ENCODE results near the gene TMEM121. TPM values are rescaled to one million over a fixed set of nuclear protein-coding genes. Genes with fewer than 3 reads are reported as not detected.

The TMEM121 gene
- polyA plus RNA-seq, 6 donors from 2014 or later = 1.4 to 3.3 (median 1.9) TPM

DNA sequence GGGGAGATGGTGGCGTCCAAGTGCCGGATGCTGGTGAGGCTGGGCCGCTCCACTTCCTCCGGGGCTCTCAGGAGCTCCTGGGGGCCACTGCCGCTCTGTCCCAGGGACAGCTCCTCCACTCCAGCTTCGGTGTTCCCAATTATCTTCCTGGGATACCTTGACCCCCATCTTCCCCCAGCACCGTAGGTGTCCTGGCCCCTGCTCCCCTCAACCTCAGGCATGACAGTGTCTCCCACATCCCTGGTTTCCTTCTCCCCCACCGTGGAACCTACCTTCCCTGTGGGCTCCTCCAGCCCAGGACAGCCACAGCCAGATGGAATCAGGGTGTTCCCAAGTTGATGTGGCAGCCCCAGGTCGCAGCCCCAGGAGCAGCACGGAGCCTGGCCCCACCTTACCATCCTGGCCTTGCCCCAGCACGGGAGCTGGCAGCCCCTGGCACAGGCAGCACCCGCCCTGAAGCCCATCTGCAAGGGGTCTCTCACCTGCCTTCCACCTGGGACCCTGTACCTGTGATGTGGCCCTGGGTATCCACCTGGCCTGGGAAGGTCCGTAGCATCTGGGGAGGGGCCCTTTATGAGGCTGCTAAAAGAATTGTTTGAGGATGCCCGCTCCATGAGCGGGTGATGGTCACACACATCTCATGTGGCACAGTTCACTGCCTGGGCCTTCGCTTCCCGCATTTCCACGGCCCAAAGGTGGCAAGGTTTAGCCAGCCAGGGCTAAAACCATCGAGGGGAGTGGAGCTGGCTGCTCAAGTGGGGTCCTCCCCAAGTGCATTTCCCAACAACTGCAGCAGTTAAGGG is 4.1 kb downstream of the TMEM121 start:
- ATAC-seq (ENCODE audit: low read depth in 2 of 2) (no peak), DNase-seq (no peak)
- H3K4me1 Mint-ChIP-seq = peaks cover 39 to 60% (median 49%) of the 10 kb centered on the region in 3 donors
- H3K36me3 Mint-ChIP-seq = no peaks in the 10 kb centered on the region
- peak overlapping the region; percentile 56 to 88 (median 68) for H3K4me3 Mint-ChIP-seq
- H3K27me3 Mint-ChIP-seq = peaks cover 0 to 14% (median 8%) of the 10 kb centered on the region in 3 donors
- no peaks in the 10 kb centered on the region for H3K9me3 Mint-ChIP-seq
- H3K27ac Mint-ChIP-seq = peak overlapping the region in 5 of 6 donors; percentile 32 to 89 (median 64)

DNA sequence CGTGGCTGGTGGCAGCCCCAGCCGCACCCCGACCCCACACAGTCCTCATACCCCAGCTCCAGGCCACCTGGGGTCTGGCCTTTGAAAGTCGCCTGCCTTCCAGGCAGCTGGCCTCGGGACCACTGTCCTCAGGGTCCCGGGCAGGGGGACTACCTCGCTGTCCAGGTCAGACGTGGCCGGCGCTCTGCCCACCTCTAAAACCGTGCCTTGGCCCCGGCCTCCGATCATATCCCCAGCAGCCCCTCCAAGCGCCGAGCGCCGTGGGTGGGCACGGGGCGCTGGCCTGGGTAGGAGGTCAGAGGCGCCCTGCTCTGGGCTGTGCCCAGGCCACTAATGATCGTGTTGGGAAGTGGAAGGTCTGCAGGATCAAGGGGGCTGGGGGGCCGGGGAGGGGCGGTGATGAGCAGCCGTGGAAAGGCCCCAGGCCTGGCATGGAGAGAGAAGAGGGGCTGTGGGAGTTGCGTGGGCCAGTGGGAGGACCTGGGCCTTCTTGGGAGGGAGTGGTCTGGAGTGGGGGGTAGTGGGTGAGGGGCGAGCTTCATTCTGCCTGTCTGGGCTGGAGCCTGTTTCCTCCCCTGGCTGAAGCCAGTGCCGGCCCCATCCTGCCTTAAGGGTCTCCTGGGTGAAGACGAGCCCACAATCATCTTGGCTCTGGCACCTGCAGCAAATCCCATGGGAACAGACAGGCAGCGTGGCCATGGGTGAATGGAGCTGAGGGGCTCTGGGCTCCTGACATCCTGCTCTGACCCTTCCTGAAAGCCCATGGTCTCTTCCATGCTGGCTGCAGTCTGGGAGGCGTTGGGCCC is 4.9 kb downstream of the TMEM121 start:
- Mint-ChIP-seq H3K27me3 (peaks cover 0 to 14% (median 8%) of the 10 kb centered on the region in 3 donors), H3K27ac (peak overlapping the region in 3 of 6 donors; percentile 41 to 74 (median 70)), H3K36me3 (no peaks in the 10 kb centered on the region), H3K9me3 (no peaks in the 10 kb centered on the region), H3K4me3 (peak overlapping the region in 6 of 8 donors; percentile 32 to 89 (median 80)), H3K4me1 (peaks cover 36 to 60% (median 46%) of the 10 kb centered on the region in 3 donors)
- DNase-seq (no peak), ATAC-seq (ENCODE audit: low read depth in 2 of 2) (no peak)

DNA sequence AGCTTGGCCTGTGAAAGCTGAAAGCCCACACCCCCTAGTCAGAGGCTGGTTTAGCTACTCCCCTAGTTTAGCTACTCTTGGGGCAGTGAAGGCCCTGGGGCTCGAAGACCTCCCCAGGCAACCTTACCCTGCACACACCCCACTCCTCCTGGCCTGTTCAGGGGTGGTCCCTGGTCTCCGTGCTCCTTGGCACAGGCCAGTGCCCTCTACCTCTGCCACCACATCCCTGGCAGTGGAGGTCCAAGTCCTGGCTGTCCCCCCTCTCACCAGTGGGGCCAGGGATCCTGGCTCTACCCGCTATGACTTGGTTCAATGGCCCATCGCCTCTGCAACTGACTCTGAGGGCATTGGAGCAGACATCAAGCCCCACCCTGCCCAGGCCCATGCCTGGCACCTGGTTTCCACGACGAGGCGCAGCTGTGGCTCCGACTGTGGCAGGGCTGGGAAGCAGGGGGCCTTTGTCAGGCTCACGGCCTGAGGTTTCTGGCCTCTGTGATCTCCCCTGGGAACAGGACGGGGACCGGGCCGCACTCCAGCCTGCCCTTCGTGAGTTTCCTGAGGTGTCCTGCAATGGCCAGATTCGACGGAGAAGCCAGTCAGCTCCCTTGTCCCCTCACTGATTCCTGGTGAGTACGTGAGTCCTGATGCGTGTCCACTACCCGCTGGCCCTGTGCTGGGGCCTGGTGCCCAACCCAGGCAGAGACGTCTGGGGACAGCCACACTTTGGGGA is 5.7 kb downstream of the TMEM121 start:
- no peaks in the 10 kb centered on the region for H3K9me3 Mint-ChIP-seq
- H3K27ac Mint-ChIP-seq = peak overlapping the region; percentile 62 to 93 (median 80)
- peak; percentile 43 for DNase-seq
- H3K36me3 Mint-ChIP-seq = no peaks in the 10 kb centered on the region
- H3K4me3 Mint-ChIP-seq = peak overlapping the region; percentile 22 to 91 (median 78)
- peak; percentile 39 to 46 for ATAC-seq (ENCODE audit: low read depth in 2 of 2)
- peaks cover 36 to 57% (median 43%) of the 10 kb centered on the region in 3 donors for H3K4me1 Mint-ChIP-seq
- H3K27me3 Mint-ChIP-seq = peaks cover 0 to 10% (median 5%) of the 10 kb centered on the region in 3 donors

DNA sequence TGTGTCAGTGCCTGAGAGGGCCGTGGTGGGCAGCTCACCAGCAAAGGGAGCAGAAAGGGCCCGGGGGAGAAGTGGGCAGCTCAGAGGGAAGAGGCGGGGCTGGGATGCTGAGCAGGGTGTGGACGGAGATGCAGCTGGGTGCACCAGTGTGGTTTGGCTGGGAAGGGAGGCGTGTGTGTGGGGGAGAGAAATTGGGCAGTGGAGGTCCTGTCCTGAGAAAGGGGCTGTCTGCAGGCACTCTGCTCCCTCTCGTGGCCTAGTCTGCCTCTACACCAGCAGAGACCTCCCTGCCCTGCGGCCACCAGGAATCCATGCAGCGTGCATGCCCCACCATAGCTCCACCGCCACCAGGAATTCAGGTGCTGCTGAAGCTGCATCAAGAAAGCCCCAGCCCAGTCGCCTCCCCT is 6.4 kb downstream of the TMEM121 start:
- peak; percentile 65 for DNase-seq
- ATAC-seq (ENCODE audit: low read depth in 2 of 2) = peak; percentile 45 to 49
- H3K9me3 Mint-ChIP-seq = no peaks in the 10 kb centered on the region
- H3K27ac Mint-ChIP-seq = peak overlapping the region; percentile 62 to 93 (median 80)
- H3K36me3 Mint-ChIP-seq = no peaks in the 10 kb centered on the region
- peak overlapping the region; percentile 59 to 91 (median 78) for H3K4me3 Mint-ChIP-seq
- peaks cover 0 to 3% (median 0%) of the 10 kb centered on the region in 3 donors for H3K27me3 Mint-ChIP-seq
- peaks cover 32 to 50% (median 37%) of the 10 kb centered on the region in 3 donors for H3K4me1 Mint-ChIP-seq

DNA sequence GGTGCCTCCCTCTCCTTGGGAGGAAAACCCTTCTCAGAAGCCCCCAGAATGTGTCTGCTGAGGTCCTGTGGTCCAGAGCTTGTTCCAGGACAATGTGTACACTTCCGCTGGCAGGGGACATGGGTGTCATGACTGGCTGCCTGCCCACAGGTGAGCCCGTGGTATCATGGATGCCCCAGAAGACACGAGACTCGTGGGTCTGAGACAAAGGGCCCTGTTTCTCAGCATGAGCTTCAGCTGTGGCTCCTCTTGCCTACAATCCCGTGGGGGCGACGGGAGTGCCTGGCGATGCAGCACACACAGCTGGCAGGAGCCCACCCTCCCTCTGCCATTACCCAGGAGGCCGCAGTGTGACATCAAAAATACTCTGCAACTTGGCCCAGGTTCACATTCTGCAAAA is 7.0 kb downstream of the TMEM121 start:
- Mint-ChIP-seq H3K27ac (no peak overlapping the region), H3K9me3 (no peaks in the 10 kb centered on the region), H3K36me3 (no peaks in the 10 kb centered on the region), H3K27me3 (no peaks in the 10 kb centered on the region), H3K4me1 (peaks cover 34 to 48% (median 39%) of the 10 kb centered on the region in 3 donors), H3K4me3 (peak overlapping the region in 4 of 8 donors; percentile 28 to 89 (median 72))
- no peak for DNase-seq
- no peak for ATAC-seq (ENCODE audit: low read depth in 2 of 2)

DNA sequence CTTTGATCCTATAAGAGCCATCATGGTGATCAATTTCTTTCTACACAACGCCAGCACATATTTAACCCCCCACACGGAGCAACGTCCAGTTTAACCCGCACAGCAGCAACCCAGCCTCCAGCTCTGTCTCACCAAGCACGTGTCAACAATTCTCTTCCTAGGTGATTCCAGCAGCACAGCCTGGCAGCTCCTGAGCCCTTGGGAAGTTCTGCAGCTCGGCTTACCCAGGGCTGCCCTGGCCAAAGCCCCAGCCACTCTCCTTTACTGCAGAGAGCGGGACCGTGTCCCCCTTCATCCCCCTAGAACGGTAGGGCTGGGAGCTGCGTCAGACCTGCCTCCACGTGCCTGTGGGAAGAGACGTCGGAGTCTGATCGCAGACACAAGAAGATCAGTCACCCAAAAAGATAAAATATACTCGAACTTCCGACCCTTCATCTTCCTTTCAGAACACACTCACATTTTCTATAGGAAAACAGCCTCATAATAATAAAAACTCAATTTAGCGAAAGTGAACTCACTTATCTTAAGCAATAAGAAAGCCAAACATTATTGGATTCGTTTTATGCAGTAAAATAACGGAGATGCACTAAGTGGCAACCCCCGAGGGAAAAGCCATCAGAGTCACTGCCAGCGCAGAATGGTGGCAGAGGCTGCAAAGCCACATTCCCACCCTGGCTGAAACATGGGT is 7.6 kb downstream of the TMEM121 start:
- Mint-ChIP-seq H3K4me3 (peak overlapping the region in 6 of 8 donors; percentile 15 to 42 (median 24)), H3K4me1 (peaks cover 34 to 46% (median 40%) of the 10 kb centered on the region in 3 donors), H3K9me3 (no peaks in the 10 kb centered on the region), H3K36me3 (no peaks in the 10 kb centered on the region), H3K27me3 (no peaks in the 10 kb centered on the region), H3K27ac (peak overlapping the region in 3 of 6 donors; percentile 26 to 94 (median 67))
- no peak for DNase-seq
- no peak for ATAC-seq (ENCODE audit: low read depth in 2 of 2)

DNA sequence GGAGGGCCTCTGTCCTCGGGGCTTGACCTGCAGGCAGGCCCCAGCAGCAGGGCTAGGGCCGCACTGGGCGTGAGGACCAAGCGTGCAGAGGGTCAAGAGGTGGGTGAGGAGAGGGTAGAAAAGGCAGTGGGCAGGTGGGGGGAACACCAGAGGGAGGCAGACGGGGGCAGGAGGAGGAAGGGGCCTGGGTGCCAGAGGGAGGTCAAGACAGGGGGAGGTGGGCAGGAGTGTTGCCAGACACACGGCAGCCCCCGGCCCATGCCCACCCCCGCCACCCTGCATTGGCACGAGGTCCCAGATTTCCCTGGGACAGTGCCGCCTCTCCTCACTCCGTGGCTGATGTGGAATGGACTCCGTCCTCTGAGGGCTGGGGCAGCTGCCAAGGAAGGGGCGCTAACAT is 8.2 kb downstream of the TMEM121 start:
- Mint-ChIP-seq H3K9me3 (no peaks in the 10 kb centered on the region), H3K27ac (no peak overlapping the region), H3K36me3 (no peaks in the 10 kb centered on the region), H3K4me1 (peaks cover 34 to 42% (median 40%) of the 10 kb centered on the region in 3 donors), H3K27me3 (no peaks in the 10 kb centered on the region), H3K4me3 (no peak overlapping the region)
- no peak for ATAC-seq (ENCODE audit: low read depth in 2 of 2)
- no peak for DNase-seq

DNA sequence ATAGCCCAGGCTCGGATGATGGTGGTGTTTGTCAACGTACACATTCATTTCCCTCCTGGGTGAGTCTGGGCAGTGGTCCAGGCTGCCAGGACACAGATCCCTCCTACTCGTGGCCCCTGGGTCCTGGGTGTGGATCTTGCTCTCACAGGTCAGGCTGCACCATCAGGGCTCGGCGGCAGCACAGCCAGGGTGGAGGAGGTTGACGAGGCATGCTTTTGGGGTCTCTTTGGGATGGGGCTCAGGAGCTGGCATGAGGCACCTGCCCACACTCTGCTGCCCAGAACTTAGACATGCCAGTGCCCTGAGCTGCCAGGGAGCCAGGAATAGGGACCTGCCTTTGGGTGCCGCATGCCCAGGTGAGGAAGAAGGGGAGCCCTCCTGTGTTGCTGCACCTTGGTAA is 9.7 kb downstream of the TMEM121 start:
- H3K4me3 Mint-ChIP-seq = peak overlapping the region in 1 of 8 donors; percentile 9
- H3K4me1 Mint-ChIP-seq = peaks cover 29 to 34% (median 31%) of the 10 kb centered on the region in 3 donors
- H3K27ac Mint-ChIP-seq = no peak overlapping the region
- no peaks in the 10 kb centered on the region for H3K27me3 Mint-ChIP-seq
- no peak for DNase-seq
- no peaks in the 10 kb centered on the region for H3K9me3 Mint-ChIP-seq
- no peak for ATAC-seq (ENCODE audit: low read depth in 2 of 2)
- no peaks in the 10 kb centered on the region for H3K36me3 Mint-ChIP-seq

DNA sequence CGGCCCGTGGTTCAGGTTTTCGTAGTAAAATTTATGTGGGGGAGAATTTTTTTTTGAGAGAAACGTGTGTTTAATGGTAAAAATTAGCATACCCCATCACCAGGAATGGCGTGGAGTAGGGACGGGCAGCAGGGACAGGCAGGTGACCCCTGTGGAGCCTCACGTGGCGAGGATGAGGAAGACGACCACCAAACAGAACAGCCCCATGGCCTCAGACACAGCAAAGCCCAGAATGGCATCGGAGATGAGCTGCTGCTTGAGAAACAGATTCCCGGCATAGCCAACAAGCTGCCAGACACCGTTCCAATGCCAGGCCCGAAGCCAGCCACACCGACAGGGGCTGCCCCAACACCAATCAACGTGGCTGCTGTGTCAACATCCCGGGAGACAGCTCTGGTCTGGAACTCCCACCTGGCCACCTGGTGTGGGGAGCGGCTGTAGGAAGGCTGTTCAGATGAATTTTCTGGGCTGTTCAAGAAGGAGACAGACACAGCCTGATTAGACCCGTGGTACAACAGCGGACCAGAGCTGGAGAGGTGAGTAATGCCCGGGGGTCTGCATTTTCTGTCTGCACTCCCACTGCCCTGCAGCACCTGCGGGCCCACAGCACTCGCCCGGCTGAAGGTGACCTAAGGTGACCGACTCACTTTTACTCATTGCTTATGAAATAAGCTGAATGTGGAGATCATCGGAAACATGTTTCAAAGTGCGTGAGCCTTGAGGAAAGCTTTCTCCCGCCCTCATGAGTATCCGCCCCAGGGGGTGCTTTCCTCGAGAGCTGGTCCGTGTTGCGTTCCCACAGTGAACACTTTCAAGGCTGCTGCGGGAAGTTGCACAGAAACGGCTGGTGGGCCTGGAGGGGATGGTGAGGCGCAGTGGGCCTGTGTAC is 10.6 kb downstream of the TMEM121 start:
- H3K27ac Mint-ChIP-seq = peak overlapping the region in 3 of 6 donors; percentile 26 to 75 (median 66)
- ATAC-seq (ENCODE audit: low read depth in 2 of 2) (no peak), DNase-seq (no peak)
- peak overlapping the region in 1 of 8 donors; percentile 70 for H3K4me3 Mint-ChIP-seq
- H3K9me3 Mint-ChIP-seq = peaks cover 0 to 3% (median 0%) of the 10 kb centered on the region in 7 donors
- peaks cover 22 to 28% (median 25%) of the 10 kb centered on the region in 3 donors for H3K4me1 Mint-ChIP-seq
- no peaks in the 10 kb centered on the region for H3K36me3 Mint-ChIP-seq
- peaks cover 0 to 8% (median 0%) of the 10 kb centered on the region in 3 donors for H3K27me3 Mint-ChIP-seq

DNA sequence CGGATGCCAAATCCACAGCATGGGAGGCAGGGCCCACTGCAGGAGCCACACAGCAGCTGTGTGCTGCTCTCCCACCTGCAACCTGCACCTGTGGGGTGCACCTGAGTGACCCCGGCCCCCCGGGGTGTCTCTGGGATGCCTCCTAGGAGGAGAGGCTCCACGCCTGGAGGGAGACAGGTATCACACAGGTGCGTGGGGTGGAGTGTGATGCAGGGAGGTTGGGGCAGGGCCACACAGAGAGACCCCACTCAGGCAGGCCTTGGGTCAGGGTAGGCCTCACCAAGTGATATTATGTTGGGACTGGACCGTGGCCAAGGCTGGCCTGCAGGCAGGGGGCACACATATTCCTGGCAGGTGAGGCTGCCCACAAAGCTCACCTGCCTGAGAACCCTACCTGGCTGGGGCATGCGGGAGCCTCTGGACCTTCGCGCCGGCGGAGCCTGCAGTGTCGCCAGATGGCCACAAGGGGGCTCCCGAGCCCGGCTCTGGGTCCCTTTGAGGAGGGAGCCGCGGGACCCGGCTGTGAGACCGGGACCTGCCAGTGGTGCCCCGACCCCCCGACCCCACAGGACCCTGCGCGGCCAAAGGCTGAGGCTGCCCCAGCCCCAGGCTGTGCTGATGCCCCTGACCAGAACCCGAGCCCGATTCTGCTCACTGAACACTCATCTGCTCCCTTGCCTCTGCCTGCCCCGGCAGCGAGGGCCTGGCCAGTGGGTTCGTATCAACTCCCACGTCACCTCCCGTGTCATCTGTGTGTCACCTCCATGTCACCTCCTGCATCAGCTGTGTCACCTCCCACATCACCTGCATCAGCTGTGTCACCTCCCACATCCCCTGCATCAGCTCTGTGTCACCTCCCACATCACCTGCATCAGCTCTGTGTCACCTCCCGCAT is 11.4 kb downstream of the TMEM121 start:
- DNase-seq (peak; percentile 69), ATAC-seq (ENCODE audit: low read depth in 2 of 2) (peak; percentile 74 to 82)
- Mint-ChIP-seq H3K27ac (peak overlapping the region in 4 of 6 donors; percentile 39 to 66 (median 56)), H3K4me1 (peaks cover 13 to 19% (median 16%) of the 10 kb centered on the region in 3 donors), H3K36me3 (peaks cover 0 to 3% of the 10 kb centered on the region in 2 donors), H3K27me3 (peaks cover 0 to 9% (median 0%) of the 10 kb centered on the region in 3 donors), H3K4me3 (no peak overlapping the region), H3K9me3 (peaks cover 0 to 9% (median 5%) of the 10 kb centered on the region in 7 donors)
